ENCODE measurements around the gene GMDS.

The GMDS gene

GRCh38 chr6:1860756-1861348 is 384.6 kb downstream of the GMDS start:
- DNase-seq (ENCODE audit: low read depth), result no peak
- no peak for TF ChIP-seq CTCF (IDR thresholded peaks at IDR 0.05; ENCODE audit: insufficient read depth, low read depth, low read length, missing control alignments)

GRCh38 chr6:1858859-1859258 is 386.5 kb downstream of the GMDS start:
- no peak overlapping the region for H3K4me3 ChIP-seq (ENCODE audit: low read length)
- DNase-seq (ENCODE audit: low read depth), result no peak
- TF ChIP-seq CTCF (IDR thresholded peaks at IDR 0.05; ENCODE audit: insufficient read depth, low read depth, low read length, missing control alignments), result no peak

More at GRCh38 chr6:1860756-1861348, 384.6 kb downstream of the GMDS start:
- H3K4me3 ChIP-seq (ENCODE audit: low read length), result no peak overlapping the region

- H3K4me3 ChIP-seq (ENCODE audit: low read length), result no peak overlapping the region
- DNase-seq (ENCODE audit: low read depth), result no peak
- TF ChIP-seq CTCF (IDR thresholded peaks at IDR 0.05; ENCODE audit: insufficient read depth, low read depth, low read length, missing control alignments), result no peak
Measured at GRCh38 chr6:1858196-1858595, 387.2 kb downstream of the GMDS start.

- peak; percentile 52 for DNase-seq (ENCODE audit: low read depth)
- H3K4me3 ChIP-seq (ENCODE audit: low read length), result no peak overlapping the region
- no peak for TF ChIP-seq CTCF (IDR thresholded peaks at IDR 0.05; ENCODE audit: insufficient read depth, low read depth, low read length, missing control alignments)
Measured at GRCh38 chr6:1856381-1856780, 389.0 kb downstream of the GMDS start.

GRCh38 chr6:1855890-1856289 is 389.5 kb downstream of the GMDS start:
- DNase-seq (ENCODE audit: low read depth), result no peak
- H3K4me3 ChIP-seq (ENCODE audit: low read length), result no peak overlapping the region
- TF ChIP-seq CTCF (IDR thresholded peaks at IDR 0.05; ENCODE audit: insufficient read depth, low read depth, low read length, missing control alignments), result no peak

GRCh38 chr6:1854296-1854695 is 391.1 kb downstream of the GMDS start:
- no peak overlapping the region for H3K4me3 ChIP-seq (ENCODE audit: low read length)
- no peak for TF ChIP-seq CTCF (IDR thresholded peaks at IDR 0.05; ENCODE audit: insufficient read depth, low read depth, low read length, missing control alignments)
- DNase-seq (ENCODE audit: low read depth), result no peak

GRCh38 chr6:1853761-1854160 is 391.6 kb downstream of the GMDS start:
- DNase-seq (ENCODE audit: low read depth), result no peak
- no peak for TF ChIP-seq CTCF (IDR thresholded peaks at IDR 0.05; ENCODE audit: insufficient read depth, low read depth, low read length, missing control alignments)
- no peak overlapping the region for H3K4me3 ChIP-seq (ENCODE audit: low read length)

Data from epithelial cell of esophagus (primary cell).